GM19043 (cell line): ENCODE measurements around the gene COL4A3.
A peak's percentile ranks its signal among the peaks of the same experiment; 100 is the strongest.
"Not testable (repeated sequence)": the region's sequence is repeated elsewhere in the genome, so short reads cannot be mapped to it uniquely, and the experiment has no call there.

Source experiments
- ATAC-seq: cut with Tn5 transposase; IDR thresholded peaks from one replicate; pipeline ENCODE4 v1.9.1; 2021; ENCODE audit warnings: low read depth; ENCODE audit not compliant: unreplicated experiment

The COL4A3 gene

GRCh38 chr2:227154986-227155774 is 9.2 kb upstream of the COL4A3 start:
- ATAC-seq = no peak

DNA sequence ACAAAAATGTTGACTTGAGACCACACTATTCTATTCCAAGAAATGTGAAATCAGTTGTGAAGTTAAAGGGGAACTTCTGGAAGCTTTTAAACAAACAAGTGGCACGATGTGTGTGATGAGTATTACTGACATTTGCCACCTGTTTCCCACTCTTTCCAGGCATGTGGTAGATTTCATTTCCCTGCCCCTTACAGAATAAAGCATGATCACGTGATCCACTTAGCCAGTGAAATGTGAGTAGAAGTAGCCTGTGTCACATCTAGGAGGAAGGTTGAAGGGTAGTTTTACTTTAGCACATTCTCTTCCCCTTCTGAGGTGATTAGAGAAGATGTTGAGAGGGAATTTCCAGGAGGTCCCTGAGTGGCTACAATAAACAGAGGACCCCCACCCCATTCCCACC is 4.3 kb upstream of the COL4A3 start:
- ATAC-seq = no peak

DNA sequence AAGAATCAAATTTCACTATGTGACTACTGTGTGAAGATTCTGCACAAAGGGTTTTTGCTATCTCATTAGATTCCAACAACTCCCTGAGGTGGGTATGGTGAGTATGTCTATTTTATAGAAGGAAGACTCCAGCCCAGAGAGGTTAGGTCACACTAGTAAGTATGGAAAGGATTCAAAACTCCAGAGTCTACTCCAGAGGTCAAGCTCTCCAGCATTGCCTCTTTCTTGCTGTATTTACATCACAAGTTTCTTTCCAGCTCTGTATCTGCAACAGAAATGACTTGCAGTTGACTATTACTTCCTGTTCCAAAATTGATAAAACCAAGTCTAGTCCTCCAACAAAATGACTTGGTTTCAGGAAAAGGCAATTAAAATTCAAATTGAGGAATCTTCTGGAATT is 2.5 kb upstream of the COL4A3 start:
- no peak for ATAC-seq

GRCh38 chr2:227163485-227163997 is 883 bp upstream of the COL4A3 start:
- peak; percentile 58 for ATAC-seq

GRCh38 chr2:227164763-227165291 is 403 bp downstream of the COL4A3 start:
- no peak for ATAC-seq

DNA sequence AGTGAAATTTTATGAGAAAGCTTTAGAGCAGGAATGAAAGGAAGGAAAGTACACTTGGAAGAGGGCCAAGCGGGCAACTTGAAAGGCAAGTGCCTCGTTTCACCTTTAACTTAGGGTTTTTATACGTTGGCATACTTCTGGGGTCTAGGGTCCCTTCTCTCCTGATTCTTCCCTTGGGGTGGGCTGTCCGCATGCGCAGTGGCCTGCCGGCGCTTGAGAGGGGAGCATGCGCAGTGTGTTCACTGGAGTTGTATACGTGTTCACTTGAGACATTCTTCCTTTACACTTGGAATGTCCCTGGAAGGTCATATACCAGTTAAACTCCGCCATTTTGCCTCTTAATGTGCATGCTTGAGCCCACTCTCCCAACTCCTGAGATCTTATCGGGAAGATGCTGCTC is 7.4 kb downstream of the COL4A3 start:
- not testable (repeated sequence) for ATAC-seq

GRCh38 chr2:227177592-227178336 is 13.3 kb downstream of the COL4A3 start:
- no peak for ATAC-seq

- ATAC-seq = no peak
Observed at GRCh38 chr2:227179988-227180685, 15.7 kb downstream of the COL4A3 start.

- no peak for ATAC-seq
Observed at GRCh38 chr2:227180770-227181169, 16.3 kb downstream of the COL4A3 start.

- no peak for ATAC-seq
Observed at GRCh38 chr2:227182765-227183164, 18.3 kb downstream of the COL4A3 start.

GRCh38 chr2:227183657-227184367 is 19.4 kb downstream of the COL4A3 start:
- no peak for ATAC-seq

GRCh38 chr2:227185615-227186232 is 21.3 kb downstream of the COL4A3 start:
- ATAC-seq = no peak

DNA sequence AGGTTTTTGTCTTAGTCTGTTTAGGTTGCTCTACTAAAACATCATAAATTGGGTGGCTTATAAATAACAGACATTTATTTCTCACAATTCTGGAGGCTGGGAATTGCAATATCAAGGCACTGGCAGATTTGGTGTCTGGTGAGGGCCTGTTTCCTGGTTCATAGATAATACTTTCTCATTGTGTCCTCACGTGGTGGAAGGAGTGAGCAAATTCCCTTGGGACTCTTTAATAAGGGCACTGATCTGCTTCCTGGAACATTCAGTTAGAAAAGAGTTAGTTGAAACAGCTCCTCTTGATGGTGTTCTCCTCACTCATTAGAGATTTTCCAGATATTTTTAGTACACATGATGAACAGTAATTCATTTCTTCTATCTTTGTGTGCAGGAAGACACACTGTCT is 22.3 kb downstream of the COL4A3 start:
- no peak for ATAC-seq

GRCh38 chr2:227188292-227188691 is 23.9 kb downstream of the COL4A3 start:
- peak; percentile 47 for ATAC-seq

DNA sequence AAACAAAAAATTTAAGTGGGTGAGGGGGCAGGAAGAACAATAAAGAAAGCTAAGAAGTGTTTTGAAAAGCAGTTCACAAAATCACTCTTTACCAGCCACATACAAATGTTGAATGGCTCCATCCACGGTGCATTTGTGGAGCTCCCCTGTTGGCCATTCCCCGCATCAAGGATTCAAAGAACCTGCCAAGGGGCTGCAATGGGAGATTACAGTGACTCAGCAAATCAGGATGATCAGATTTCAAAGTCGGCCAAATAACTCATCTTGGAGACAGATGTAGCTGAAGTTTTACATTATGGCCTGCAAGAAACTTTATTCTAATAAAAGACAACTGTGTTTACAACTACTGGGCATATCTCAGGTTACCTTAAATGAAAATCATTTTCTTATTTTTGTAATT is 26.9 kb downstream of the COL4A3 start:
- no peak for ATAC-seq

- ATAC-seq = no peak
Observed at GRCh38 chr2:227192491-227192890, 28.1 kb downstream of the COL4A3 start.

DNA sequence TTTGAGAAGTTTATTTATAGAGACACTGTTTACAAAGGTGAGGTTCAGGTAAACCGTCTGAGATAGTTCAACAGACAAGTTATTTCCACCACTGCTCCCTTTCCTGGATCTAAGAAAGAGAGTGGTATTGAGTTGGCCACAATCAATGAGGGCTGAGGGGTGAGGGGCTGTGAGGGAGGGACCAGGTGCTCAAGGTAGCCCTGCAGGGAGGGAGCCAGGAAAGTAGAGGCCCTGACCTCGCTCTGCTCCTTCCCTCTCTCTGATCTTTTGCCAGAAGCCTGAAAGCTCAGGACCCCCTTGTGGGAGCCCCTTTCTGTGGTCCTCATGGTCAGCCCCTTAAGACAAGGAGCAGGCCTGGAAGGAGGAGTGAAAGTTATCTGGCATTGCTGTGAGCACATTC is 29.8 kb downstream of the COL4A3 start:
- no peak for ATAC-seq

DNA sequence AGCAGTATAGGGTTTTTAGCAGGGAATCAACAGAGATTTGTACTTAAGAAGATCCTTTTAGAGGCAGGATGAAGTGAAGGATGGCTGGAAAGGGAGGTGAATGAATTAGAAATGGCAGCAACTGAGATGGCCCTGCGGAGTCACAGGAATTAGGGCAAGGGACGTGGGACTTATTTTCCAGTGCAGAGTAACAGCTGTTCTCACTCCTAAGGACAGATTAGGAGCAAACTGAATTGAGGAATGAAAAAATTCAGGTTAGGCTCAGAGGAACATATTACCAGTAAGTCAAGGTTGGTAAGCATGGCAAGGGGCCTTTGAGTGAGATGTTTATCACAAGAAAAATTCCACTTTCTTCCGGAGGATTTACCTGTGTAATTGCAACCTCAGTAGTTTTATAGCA is 34.4 kb downstream of the COL4A3 start:
- no peak for ATAC-seq

GRCh38 chr2:227201771-227202170 is 37.3 kb downstream of the COL4A3 start:
- no peak for ATAC-seq

- ATAC-seq = no peak
Observed at GRCh38 chr2:227204452-227204851, 40.0 kb downstream of the COL4A3 start.
